ENCODE measurements around the gene HOXB6.

HOXB6 gene

DNA sequence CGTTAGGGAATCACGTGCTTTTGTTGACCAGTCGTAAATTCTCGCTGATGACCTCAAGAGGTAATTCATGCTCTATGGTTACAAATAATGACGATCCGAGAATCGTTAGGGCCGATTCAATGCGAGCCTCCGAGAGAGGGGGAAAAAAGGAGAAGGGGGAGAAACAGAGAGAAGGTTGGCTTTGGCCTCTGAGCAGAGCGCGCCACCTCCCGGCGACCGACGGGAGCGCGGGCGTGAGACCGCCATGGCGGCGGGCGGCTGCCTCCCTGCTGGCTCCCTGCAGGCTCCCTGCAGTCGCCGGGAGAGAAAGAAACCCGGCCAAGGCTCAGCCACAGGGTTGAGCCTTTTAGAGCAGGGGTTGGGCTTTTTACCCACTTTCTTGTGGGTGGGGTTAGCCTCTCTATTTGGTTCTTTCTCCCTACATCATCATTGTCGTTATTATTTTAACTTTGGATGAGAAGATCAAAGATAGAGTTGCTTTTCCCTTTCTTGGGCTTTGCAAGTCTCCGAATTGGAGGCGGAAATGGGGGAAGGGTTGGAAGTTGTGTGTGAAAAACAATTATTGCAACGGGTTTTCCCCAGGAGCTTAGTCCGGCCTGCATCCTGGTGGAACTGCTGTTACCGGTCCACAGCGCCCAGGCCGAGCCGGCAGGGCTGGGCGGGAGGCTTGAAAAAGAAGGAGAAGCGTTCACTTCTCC is 10.8 kb downstream of the HOXB6 start:
- peak; percentile 86 for DNase-seq

- DNase-seq, result peak; percentile 46
Observed at GRCh38 chr17:48593126-48593829, 11.5 kb downstream of the HOXB6 start, which contains the start of gene HOXB5. TSS of gene HOXB5 (minus strand) at chr17:48593779. CDS start at chr17:48593682, 97 bp downstream.

GRCh38 chr17:48592577-48592976 is 12.2 kb downstream of the HOXB6 start:
- DNase-seq, result peak; percentile 35

GRCh38 chr17:48592057-48592514 is 12.7 kb downstream of the HOXB6 start:
- DNase-seq, result no peak

DNA sequence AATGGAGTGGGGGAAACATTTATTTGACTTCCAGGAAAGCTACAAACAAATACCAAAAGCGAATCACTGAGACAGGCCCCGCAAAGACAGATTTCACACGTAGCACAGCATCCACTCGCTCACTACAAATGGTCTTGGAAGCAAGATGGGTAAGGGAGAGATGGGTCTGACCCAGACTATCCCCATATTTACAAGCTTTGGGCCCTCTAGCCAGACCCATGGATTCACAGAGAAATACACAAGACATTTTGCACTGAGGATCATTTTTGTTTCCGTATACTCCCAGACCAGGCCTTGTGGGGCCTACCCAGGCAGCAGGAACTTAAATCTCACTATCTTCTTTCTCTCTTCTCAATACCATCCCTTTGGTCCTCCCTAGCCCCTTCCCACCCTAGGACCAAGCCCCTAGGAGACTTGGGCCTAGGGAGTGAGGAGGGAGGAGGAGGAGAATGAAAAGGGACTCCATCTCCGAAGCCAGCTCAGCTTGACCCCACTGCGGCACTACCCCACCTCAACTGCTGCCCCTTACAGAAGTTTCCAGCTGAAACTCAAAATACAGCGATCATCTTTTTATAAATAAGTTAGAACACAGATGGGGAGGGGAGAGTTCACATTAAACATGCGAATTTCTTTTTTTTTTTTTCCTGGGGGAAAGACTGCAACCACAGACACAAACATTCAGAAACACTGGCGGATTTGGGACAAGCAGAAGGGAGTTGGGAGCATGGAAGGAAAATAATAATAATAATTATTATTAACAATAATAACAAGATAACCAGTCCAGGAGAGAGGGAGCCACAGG is 13.3 kb downstream of the HOXB6 start:
- DNase-seq, result no peak

GRCh38 chr17:48590607-48591161 is 14.1 kb downstream of the HOXB6 start:
- no peak for DNase-seq

- DNase-seq, result no peak
Observed at GRCh38 chr17:48589831-48590606, 14.8 kb downstream of the HOXB6 start, which contains the start of gene HOXB3. TSS of gene HOXB3 (minus strand) at chr17:48590241. CDS start at chr17:48552474, 37,767 bp downstream.

DNA sequence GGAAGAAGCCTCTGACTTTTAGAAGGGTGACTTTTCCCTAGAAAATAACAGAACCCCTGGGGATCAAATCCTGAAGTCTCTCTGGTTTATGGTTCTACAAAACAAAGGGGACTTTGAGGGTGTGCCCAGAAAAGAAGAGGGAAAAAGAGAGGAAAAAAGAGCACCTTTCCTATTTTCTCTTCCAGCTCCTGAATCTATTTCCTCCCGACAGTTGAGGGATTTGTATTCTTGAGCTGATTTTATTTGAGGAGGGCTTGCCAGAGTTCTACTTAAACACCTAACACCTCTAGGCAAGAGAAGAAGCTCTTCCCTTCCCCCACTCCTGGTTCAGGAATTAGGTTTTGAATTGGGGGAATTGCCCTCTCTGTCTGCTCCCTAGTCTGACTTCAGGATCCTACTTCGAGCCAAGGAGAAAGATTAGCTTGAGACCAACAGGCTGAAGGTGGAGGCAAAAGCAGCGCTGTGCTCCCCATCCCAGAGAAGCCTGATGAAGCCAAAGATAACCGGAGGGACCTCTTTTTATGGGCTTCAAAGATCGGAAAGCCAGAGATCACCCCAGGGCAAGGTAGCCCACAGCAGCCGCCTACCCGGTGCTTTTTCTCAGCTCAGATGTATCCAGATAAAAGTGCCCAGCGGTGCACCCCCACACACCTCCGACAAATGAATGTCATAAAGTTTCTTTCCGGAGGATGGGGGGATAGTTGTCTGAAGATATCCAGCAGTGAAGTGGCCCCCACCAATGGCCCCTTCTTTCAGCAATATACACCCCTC is 15.5 kb downstream of the HOXB6 start:
- no peak for DNase-seq

DNA sequence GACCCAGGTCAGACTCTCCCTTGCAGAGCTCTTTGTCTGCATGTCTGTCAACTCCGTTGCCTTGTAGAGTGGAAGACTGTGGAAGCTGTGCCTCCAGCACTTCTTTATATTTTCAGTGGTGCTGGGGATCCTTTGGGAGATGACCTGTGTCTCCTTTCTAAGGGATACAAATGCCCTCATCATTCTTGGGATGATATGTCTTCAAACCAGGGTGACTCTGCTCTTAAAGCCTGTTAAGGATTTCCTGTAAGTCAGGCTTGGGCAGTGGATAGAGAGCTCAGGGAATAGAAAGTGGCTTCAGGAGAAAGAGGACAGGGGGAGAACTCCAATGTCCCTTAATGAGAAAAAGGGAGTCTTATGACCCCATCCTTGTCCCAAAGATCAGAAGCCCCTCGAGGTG is 16.3 kb downstream of the HOXB6 start:
- DNase-seq, result no peak

GRCh38 chr17:48588074-48588415 is 16.7 kb downstream of the HOXB6 start:
- DNase-seq, result no peak

GRCh38 chr17:48587276-48588073 is 17.3 kb downstream of the HOXB6 start:
- no peak for DNase-seq

- DNase-seq, result peak; percentile 46
Observed at GRCh38 chr17:48586355-48587258, 18.2 kb downstream of the HOXB6 start.

GRCh38 chr17:48584223-48584741 is 20.5 kb downstream of the HOXB6 start:
- DNase-seq, result no peak

- no peak for DNase-seq
Observed at GRCh38 chr17:48583708-48584222, 21.0 kb downstream of the HOXB6 start.

GRCh38 chr17:48582750-48583069 is 22.1 kb downstream of the HOXB6 start:
- no peak for DNase-seq

GRCh38 chr17:48579760-48580554 is 24.8 kb downstream of the HOXB6 start:
- no peak for DNase-seq

DNA sequence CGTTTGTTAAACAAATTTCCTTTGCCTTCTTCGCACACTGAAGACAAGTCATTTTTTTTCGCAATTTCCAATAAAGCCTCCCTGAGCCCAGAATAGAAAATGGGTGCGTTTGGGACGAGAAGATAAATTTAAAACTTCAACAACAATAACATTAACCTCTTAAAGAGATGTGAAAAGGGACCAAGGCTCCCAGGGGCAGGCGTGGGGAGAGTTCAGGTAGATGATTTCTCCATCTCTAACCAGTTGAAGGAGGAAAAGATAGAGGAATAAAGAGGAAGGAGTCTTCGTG is 25.4 kb downstream of the HOXB6 start:
- DNase-seq, result no peak
